LNCaP clone FGC (cell line): ENCODE results near the gene VMP1.

ENCODE experiments used
- DNase-seq: peaks from one replicate; pipeline ENCODE4 v3.0.0-alpha.2; 2011; ENCODE audit warnings: low read depth
- H3K4me3 ChIP-seq: 2 replicates; pipeline ENCODE4 v1.5.1; 2011; ENCODE audit warnings: mild to moderate bottlenecking, low read depth, low read length, control low read depth
- CTCF ChIP-seq: IDR thresholded peaks from 2 replicates; pipeline ENCODE4 v1.5.1; 2012; ENCODE audit warnings: mild to moderate bottlenecking; ENCODE audit not compliant: control insufficient read depth, insufficient read depth; ENCODE audit errors: extremely low read depth

VMP1 gene

DNA sequence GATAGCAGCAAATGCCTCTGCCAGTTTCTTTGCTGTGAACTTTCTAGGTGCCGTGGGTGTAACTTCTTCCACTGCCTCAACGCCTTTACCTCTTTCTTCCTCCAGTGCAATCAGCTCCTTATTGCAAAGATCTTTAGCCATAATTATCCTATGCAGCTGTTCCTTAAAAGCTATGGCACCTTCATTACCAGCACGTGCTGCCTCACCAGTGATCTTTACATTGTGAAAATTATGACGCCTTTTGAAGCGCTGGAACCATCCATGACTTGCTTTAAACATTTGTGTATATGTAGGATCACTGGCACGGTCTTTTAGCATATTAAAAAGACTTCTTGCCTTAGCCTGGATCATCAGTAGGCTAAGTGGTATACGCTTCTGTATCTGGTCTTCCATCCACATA, 8.2 kb upstream of the VMP1 start:
- DNase-seq, result no peak
- TF ChIP-seq CTCF, result no peak
- H3K4me3 ChIP-seq, result no peak overlapping the region

DNA sequence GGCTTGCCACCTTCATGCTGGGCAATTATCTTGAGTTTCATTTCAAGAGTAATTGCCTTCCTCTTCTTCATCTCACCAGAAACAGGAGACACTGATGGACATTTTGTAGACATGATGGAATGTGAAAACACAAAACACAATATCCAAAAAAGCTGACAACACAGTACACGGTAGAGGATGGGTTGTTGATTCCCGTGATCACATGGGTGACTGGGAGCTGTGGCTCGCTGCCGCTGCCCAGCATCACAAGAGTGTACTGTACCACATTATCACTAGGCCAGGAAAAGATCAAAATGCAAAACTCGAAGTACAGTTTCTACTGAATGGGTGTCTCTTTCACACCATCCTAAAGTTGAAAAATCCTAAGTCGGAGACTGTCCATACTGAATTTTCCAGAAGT, 7.7 kb upstream of the VMP1 start:
- TF ChIP-seq CTCF, result no peak
- H3K4me3 ChIP-seq, result no peak overlapping the region
- no peak for DNase-seq

GRCh38 chr17:59702304-59702703, 5.2 kb upstream of the VMP1 start:
- H3K4me3 ChIP-seq, result no peak overlapping the region
- no peak for TF ChIP-seq CTCF
- DNase-seq, result no peak

DNA sequence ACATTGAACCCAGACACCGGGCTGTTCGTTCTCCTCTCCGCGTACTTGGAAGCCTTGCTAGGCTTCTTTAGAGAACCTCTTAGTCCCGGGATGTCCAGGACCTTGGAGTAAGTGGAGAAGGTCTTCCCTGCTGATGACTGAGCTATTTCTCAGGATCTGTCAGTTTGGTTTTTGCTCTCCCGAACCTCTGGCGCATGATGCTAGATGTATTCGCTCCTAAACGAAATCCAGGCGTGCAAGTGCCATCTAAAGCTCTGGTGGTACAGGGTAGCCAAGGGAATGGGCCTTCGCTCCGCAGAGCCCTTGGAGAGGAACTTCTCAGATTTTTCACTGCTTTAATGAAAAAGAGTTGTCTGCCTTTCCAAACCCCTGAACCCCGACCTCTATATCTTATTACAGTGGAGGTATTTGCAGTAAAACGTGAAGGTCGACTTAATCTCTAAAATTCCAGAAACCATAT, 547 bp downstream of the VMP1 start:
- DNase-seq, result no peak
- TF ChIP-seq CTCF, result no peak

GRCh38 chr17:59711936-59712335, 4.5 kb downstream of the VMP1 start:
- DNase-seq, result no peak
- H3K4me3 ChIP-seq, result no peak overlapping the region

More for the DNA sequence above, 547 bp downstream of the VMP1 start:
- H3K4me3 ChIP-seq, result peak overlapping the region; percentile 92

GRCh38 chr17:59712862-59713261, 5.4 kb downstream of the VMP1 start:
- TF ChIP-seq CTCF, result no peak
- DNase-seq, result no peak
- no peak overlapping the region for H3K4me3 ChIP-seq

More at GRCh38 chr17:59711936-59712335, 4.5 kb downstream of the VMP1 start:
- TF ChIP-seq CTCF, result no peak

GRCh38 chr17:59714255-59714654, 6.8 kb downstream of the VMP1 start:
- no peak for TF ChIP-seq CTCF
- no peak for DNase-seq
- no peak overlapping the region for H3K4me3 ChIP-seq
